GM12878 (cell line): ENCODE results near the gene AREG. TPM values are rescaled to one million over a fixed set of nuclear protein-coding genes. Genes with fewer than 3 reads are reported as not detected.

ENCODE experiments used
- ATAC-seq: fragments of 200-7000 bp; cut with Tn5 transposase; 3 replicates; pipeline ENCODE4 v1.9.1; 2020; ENCODE audit warnings: mild to moderate bottlenecking, moderate library complexity
- BruUV-seq: library from RNA; stranded (reverse); fragments of 400-500 nt; replicated peaks from 2 replicates; lab custom pipeline; 2021; lab: Mats Ljungman, UMichigan
- CTCF ChIA-PET: fragments of 300-600 bp; sonication (Branson Sonifier 250); formaldehyde crosslinking; extraction: SDS; loops from one replicate; lab custom pipeline; 2021; ENCODE audit warnings: inconsistent platforms; lab: Yijun Ruan, JAX
- POLR2A ChIA-PET: fragments of 350-600 bp; formaldehyde crosslinking; extraction: SDS; loops from one replicate; lab custom pipeline; 2021; ENCODE audit warnings: inconsistent platforms; lab: Charles Lee
- RAD21 ChIA-PET: fragments of 300-600 bp; sonication (Branson Sonifier 250); formaldehyde crosslinking; loops from one replicate; lab custom pipeline; 2023; ENCODE audit warnings: antibody characterized with exemption; ENCODE audit not compliant: unreplicated experiment; lab: Charles Lee
- SMC1A ChIA-PET: fragments of 300-600 bp; sonication (Branson Sonifier 250); formaldehyde crosslinking; loops from one replicate; lab custom pipeline; 2023; ENCODE audit not compliant: unreplicated experiment, uncharacterized antibody; lab: Charles Lee
- DNase-seq: peaks from one replicate; pipeline ENCODE4 v3.0.0-alpha.2; 2011; ENCODE audit warnings: low read depth, low spot score
- FAIRE-seq: peaks from 3 replicates; lab custom pipeline; 2011; peaks lifted over from hg19 to GRCh38; lab: Jason Lieb, UNC
- H2AFZ ChIP-seq: 2 replicates; pipeline ENCODE4 v1.6.0; 2011; ENCODE audit warnings: low read depth, low read length, control low read depth; ENCODE audit not compliant: control insufficient read depth
- H3K27ac ChIP-seq: 2 replicates; pipeline ENCODE4 v1.5.1; 2011; ENCODE audit warnings: control low read depth; ENCODE audit not compliant: control insufficient read depth, insufficient read depth
- H3K27me3 ChIP-seq, 2 experiments: replicated peaks in 1 of 2; 2 replicates each; pipeline versions ENCODE4 v1.6.0 to v1.6.1; 2011; ENCODE audit warnings: low read length in 1 of 2; ENCODE audit not compliant: control insufficient read depth in 2 of 2, insufficient read depth in 2 of 2
- H3K36me3 ChIP-seq, 2 experiments: 2 replicates each; pipeline ENCODE4 v1.5.1; 2011; ENCODE audit warnings: low read length in 1 of 2; ENCODE audit not compliant: control insufficient read depth in 2 of 2, insufficient read depth in 2 of 2
- H3K4me1 ChIP-seq: 2 replicates; pipeline ENCODE4 v1.6.1; 2011; ENCODE audit warnings: mild to moderate bottlenecking, low read length, moderate library complexity, mixed read lengths; ENCODE audit not compliant: control insufficient read depth, insufficient read depth
- H3K4me2 ChIP-seq: 2 replicates; pipeline ENCODE4 v1.6.0; 2011; ENCODE audit warnings: control low read depth; ENCODE audit not compliant: control insufficient read depth, insufficient read depth
- H3K4me3 ChIP-seq: fragments of 200-600 bp; sonication (generic); 2 replicates; pipeline ENCODE4 v1.5.1; 2016
- H3K79me2 ChIP-seq: 2 replicates; pipeline ENCODE4 v1.6.0; 2011; ENCODE audit warnings: low read length; ENCODE audit not compliant: control insufficient read depth, insufficient read depth
- H3K9ac ChIP-seq: 2 replicates; pipeline ENCODE4 v1.8.0; 2011; ENCODE audit warnings: low read length, control low read depth, mixed read lengths; ENCODE audit not compliant: control insufficient read depth, insufficient read depth
- H3K9me3 ChIP-seq: replicated peaks from 3 replicates; pipeline ENCODE4 v1.5.1; 2011; ENCODE audit warnings: mild to moderate bottlenecking, low read length; ENCODE audit not compliant: control insufficient read depth, insufficient read depth
- H4K20me1 ChIP-seq: 2 replicates; pipeline ENCODE4 v1.6.0; 2011; ENCODE audit not compliant: control insufficient read depth, insufficient read depth
- CHD2 ChIP-seq: IDR thresholded peaks from 2 replicates; pipeline ENCODE4 v1.6.1; 2011; ENCODE audit warnings: low read depth, low read length, improper control_type of control experiment, borderline replicate concordance
- EGR1 ChIP-seq, 2 experiments: IDR thresholded peaks; 1 replicate in 1 of 2; 2 replicates in 1 of 2; pipeline ENCODE4 v1.6.1; 2011 to 2012; ENCODE audit warnings: low read depth in 2 of 2, low read length in 2 of 2, borderline replicate concordance in 1 of 2, mild to moderate bottlenecking in 1 of 2, moderate library complexity in 1 of 2
- MYC ChIP-seq: IDR thresholded peaks from 2 replicates; pipeline ENCODE4 v1.6.1; 2011; ENCODE audit warnings: mild to moderate bottlenecking, low read length, moderate library complexity, inconsistent platforms; ENCODE audit not compliant: insufficient read depth, insufficient replicate concordance, insufficient read length, severe bottlenecking
- SREBF1 ChIP-seq: IDR thresholded peaks from 2 replicates; pipeline ENCODE4 v1.6.1; 2012; ENCODE audit warnings: mild to moderate bottlenecking, low read length
- TCF7 ChIP-seq: IDR thresholded peaks from 2 replicates; pipeline ENCODE4 v1.6.1; 2014; ENCODE audit warnings: antibody characterized with exemption, borderline replicate concordance
- ZNF274 ChIP-seq: IDR thresholded peaks from one replicate; pipeline ENCODE4 v1.8.0; 2011; ENCODE audit not compliant: insufficient read length, insufficient read depth
- ZNF622 ChIP-seq: fragments of 450-650 bp; IDR thresholded peaks from 2 replicates; pipeline ENCODE4 v1.6.1; 2017; ENCODE audit warnings: mild to moderate bottlenecking, inconsistent platforms
- WGBS: methylation state at CpG from one replicate; pipeline ENCODE4 v1.1.6; 2016; ENCODE audit warnings: low lambda C conversion rate; ENCODE audit not compliant: insufficient replicate concordance, insufficient coverage; ENCODE audit errors: missing lambda C conversion rate; 5-methylcytosine and 5-hydroxymethylcytosine counted together
- in situ Hi-C: fragments of 300-500 bp; cut with MboI; formaldehyde crosslinking; loops from 9 replicates; pipeline ENCODE4 v1.14.3; 2018; ENCODE audit warnings: mixed read lengths
- intact Hi-C: fragments of 100-400 bp; cut with micrococcal nuclease; formaldehyde crosslinking; loops from one replicate; pipeline ENCODE4 v1.14.2; 2022; ENCODE audit not compliant: unreplicated experiment
- polyA plus RNA-seq, 11 experiments: library from polyadenylated mRNA; depleted of rRNA in 4 of 11; unstranded in 6 of 11; stranded (reverse) in 5 of 11; fragments of >200 nt; fragmentation: Nextera tagmentation in 4 of 11; fragmentation: Illumina TruSeq in 1 of 11; extraction: Ambion mirVana in 4 of 11; extraction: Trizol in 1 of 11; gene quantifications; 1 replicate in 1 of 11; 2 replicates in 10 of 11; pipeline versions ENCODE4 v1.2.1 to v1.2.3, GENCODE V29; 2011 to 2016; ENCODE audit warnings: inconsistent platforms in 2 of 11, missing spikeins in 2 of 11, low read depth in 1 of 11
- total RNA-seq, 4 experiments: library from RNA; depleted of rRNA in 3 of 4; stranded (reverse); fragments of >200 nt in 3 of 4; fragmentation: Illumina TruSeq in 1 of 4; extraction: Trizol in 1 of 4; gene quantifications; 2 replicates each; pipeline versions ENCODE4 v1.2.1 to v1.2.3, GENCODE V29; 2013 to 2021
- TF ChIP-seq, protein P1 (sequence below): IDR thresholded peaks from 2 replicates; pipeline ENCODE4 v1.6.1; 2011; ENCODE audit warnings: borderline replicate concordance, low read depth, mild to moderate bottlenecking, moderate library complexity, low read length; ENCODE audit not compliant: insufficient read depth, poor library complexity, severe bottlenecking
- TF ChIP-seq, protein P2 (sequence below): IDR thresholded peaks from 2 replicates; pipeline ENCODE4 v1.6.1; 2012; ENCODE audit warnings: low read depth, low read length, improper control_type of control experiment
- TF ChIP-seq, protein P3 (sequence below): fragments of 450-650 bp; IDR thresholded peaks from 2 replicates; pipeline ENCODE4 v1.6.1; 2017; ENCODE audit warnings: antibody characterized with exemption, mild to moderate bottlenecking, moderate library complexity
- TF ChIP-seq, protein P4 (sequence below): IDR thresholded peaks from 2 replicates; pipeline ENCODE4 v1.6.1; 2011; ENCODE audit warnings: low read depth, low read length, improper control_type of control experiment, borderline replicate concordance

The AREG gene
- total and polyA plus RNA-seq, 10 of the 15 experiments (the other 5 are each of a cell fraction or from before 2014, with no cell fraction given) = 0.25 to 0.37 TPM; not detected in 8

DNA sequence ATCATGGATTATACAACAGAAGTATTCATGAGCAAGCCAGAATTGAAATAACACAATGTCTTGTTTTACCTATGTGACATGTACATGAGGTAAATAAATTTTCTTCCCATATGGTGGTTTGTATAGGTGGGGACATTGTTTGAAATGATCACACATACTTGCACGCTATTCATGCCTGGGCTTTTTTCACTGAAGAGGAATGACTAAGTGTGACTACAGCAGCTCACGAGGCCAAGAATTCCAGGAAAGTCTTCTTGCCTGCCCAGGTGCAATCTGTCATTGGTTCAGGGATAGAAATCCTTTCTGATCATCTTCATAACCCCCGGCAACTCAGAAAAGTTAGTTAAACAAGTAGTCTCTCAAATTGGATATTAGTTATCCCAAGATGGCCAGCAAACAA lies 36.3 kb upstream of the AREG start:
- no TSS peak for BruUV-seq
- H3K4me2 ChIP-seq = no peak overlapping the region
- H2AFZ ChIP-seq = no peak overlapping the region
- peaks cover 0 to 1% of the 10 kb centered on the region in 2 experiments; a peak in 1 of 4 replicates for H3K27me3 ChIP-seq
- no peak overlapping the region for H3K4me3 ChIP-seq
- no peaks in the 10 kb centered on the region for H3K4me1 ChIP-seq
- ChIA-PET POLR2A (no interaction called here), CTCF (no interaction called here), RAD21 (no interaction called here), SMC1A (no interaction called here)
- no peaks in the 10 kb centered on the region for H3K79me2 ChIP-seq
- no peak overlapping the region for H3K9ac ChIP-seq
- no peaks in the 10 kb centered on the region for H3K9me3 ChIP-seq
- FAIRE-seq = no peak
- TF ChIP-seq, protein P1, sequence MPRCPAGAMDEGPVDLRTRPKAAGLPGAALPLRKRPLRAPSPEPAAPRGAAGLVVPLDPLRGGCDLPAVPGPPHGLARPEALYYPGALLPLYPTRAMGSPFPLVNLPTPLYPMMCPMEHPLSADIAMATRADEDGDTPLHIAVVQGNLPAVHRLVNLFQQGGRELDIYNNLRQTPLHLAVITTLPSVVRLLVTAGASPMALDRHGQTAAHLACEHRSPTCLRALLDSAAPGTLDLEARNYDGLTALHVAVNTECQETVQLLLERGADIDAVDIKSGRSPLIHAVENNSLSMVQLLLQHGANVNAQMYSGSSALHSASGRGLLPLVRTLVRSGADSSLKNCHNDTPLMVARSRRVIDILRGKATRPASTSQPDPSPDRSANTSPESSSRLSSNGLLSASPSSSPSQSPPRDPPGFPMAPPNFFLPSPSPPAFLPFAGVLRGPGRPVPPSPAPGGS = peak; percentile 34
- TF ChIP-seq MYC = no peak
- no peak for DNase-seq
- H3K36me3 ChIP-seq = no peaks in the 10 kb centered on the region
- no peaks in the 10 kb centered on the region for H4K20me1 ChIP-seq
- in situ Hi-C loops (no loop called here), intact Hi-C loops (no loop called here)
- 31% methylated on average over 3 of the region's 3 CpGs for WGBS
- no peak for ATAC-seq
- no peak overlapping the region for H3K27ac ChIP-seq

DNA sequence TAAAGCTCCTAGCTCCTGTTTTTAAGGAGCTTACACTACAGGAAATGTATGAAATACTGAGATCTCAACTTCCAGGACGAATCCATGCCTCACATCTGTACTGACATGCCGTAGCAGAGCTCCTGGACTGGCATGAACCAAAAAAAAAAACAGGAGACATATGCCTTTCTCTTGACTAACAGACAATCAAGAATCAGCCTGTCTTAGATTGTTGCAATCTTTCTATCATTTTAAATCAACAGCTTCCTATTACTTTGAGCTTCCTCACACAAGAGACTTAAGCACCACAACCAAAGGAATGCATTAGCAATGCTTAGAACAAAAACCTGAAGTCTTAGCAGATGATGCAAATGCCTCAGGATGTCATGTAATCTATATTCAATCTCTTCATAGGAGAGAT lies 34.7 kb upstream of the AREG start:
- ChIA-PET SMC1A (interaction anchor here (0.8 kb wide), 1 partner anchor 35 kb away, joined by 3 read pairs; the partner anchor contains the start of gene AREG), RAD21 (no interaction called here), CTCF (interaction anchor here (0.7 to 1.2 kb wide), 2 partner anchors 11 to 50 kb away, joined by 4 read pairs; no protein-coding TSS in a partner anchor), POLR2A (no interaction called here)
- BruUV-seq = no TSS peak
- Histone ChIP-seq H3K4me2 (no peak overlapping the region), H2AFZ (no peak overlapping the region), H3K9ac (no peak overlapping the region), H3K36me3 (no peaks in the 10 kb centered on the region), H3K4me3 (no peak overlapping the region), H3K4me1 (no peaks in the 10 kb centered on the region), H4K20me1 (no peaks in the 10 kb centered on the region), H3K27ac (no peak overlapping the region), H3K79me2 (no peaks in the 10 kb centered on the region), H3K27me3 (no peaks in the 10 kb centered on the region; a peak in 1 of 4 replicates), H3K9me3 (no peaks in the 10 kb centered on the region)
- DNase-seq (no peak), FAIRE-seq (no peak), ATAC-seq (no peak)
- intact Hi-C loops = no loop called here
- in situ Hi-C loops = no loop called here
- 25% methylated on average over 2 of the region's 2 CpGs for WGBS
- no peak for TF ChIP-seq ZNF274
- no peak for TF ChIP-seq CHD2
- no peak for TF ChIP-seq EGR1 (IDR thresholded peaks at IDR 0.05; ENCODE audit: borderline replicate concordance in 1 of 2, low read depth in 2 of 2, low read length in 2 of 2)
- no peak for TF ChIP-seq ZNF622
- TF ChIP-seq, protein P2, sequence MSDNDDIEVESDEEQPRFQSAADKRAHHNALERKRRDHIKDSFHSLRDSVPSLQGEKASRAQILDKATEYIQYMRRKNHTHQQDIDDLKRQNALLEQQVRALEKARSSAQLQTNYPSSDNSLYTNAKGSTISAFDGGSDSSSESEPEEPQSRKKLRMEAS = no peak
- TF ChIP-seq TCF7 = no peak
- TF ChIP-seq, protein P3, sequence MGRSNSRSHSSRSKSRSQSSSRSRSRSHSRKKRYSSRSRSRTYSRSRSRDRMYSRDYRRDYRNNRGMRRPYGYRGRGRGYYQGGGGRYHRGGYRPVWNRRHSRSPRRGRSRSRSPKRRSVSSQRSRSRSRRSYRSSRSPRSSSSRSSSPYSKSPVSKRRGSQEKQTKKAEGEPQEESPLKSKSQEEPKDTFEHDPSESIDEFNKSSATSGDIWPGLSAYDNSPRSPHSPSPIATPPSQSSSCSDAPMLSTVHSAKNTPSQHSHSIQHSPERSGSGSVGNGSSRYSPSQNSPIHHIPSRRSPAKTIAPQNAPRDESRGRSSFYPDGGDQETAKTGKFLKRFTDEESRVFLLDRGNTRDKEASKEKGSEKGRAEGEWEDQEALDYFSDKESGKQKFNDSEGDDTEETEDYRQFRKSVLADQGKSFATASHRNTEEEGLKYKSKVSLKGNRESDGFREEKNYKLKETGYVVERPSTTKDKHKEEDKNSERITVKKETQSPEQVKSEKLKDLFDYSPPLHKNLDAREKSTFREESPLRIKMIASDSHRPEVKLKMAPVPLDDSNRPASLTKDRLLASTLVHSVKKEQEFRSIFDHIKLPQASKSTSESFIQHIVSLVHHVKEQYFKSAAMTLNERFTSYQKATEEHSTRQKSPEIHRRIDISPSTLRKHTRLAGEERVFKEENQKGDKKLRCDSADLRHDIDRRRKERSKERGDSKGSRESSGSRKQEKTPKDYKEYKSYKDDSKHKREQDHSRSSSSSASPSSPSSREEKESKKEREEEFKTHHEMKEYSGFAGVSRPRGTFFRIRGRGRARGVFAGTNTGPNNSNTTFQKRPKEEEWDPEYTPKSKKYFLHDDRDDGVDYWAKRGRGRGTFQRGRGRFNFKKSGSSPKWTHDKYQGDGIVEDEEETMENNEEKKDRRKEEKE = no peak
- TF ChIP-seq, protein P4, sequence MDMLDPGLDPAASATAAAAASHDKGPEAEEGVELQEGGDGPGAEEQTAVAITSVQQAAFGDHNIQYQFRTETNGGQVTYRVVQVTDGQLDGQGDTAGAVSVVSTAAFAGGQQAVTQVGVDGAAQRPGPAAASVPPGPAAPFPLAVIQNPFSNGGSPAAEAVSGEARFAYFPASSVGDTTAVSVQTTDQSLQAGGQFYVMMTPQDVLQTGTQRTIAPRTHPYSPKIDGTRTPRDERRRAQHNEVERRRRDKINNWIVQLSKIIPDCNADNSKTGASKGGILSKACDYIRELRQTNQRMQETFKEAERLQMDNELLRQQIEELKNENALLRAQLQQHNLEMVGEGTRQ = no peak
- TF ChIP-seq SREBF1 = no peak
